ENCODE data around the gene LRRFIP1.

DNA sequence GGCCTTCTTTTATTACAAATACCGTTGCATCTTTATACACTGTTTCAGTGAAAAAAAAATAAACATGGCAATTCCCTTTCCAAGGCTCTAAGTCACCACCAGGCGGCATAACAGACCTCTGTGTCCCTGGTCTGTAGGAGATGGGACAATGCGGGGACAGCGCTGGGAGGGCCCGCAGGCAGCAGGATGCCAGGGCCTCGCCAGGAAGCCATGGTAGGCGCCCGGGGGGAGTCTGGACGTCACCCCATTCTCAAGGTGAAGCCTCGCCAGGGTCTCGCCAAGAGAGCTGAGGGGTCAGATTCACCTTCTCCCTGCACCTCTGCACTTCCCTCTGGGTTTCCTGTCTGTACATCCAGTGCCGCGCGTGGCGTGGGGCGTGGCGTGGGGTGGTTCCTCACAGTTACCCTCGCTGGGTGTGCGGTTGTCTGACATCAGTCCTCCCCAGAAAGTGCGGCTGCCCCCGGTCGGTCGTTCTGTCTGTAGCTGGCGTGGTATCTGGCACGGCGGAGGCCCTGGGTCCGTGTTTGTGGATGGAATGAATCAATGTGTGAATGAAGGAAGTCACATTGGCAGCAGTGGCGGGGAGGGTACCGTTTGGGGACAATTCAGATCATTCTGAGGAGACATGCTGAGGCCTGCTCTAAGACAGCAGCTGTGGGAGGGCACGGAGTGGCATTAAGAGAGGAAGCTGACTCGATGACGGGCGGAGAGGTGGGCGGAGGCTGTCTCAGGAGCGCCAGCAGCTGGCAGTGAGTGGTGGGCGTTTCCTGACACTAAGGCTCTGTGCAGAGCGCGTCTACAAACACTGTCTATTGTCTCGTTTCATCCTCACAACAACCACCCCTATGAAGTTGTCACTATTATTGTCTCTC is 46.0 kb downstream of the LRRFIP1 start:
- TF ChIP-seq, protein P1, sequence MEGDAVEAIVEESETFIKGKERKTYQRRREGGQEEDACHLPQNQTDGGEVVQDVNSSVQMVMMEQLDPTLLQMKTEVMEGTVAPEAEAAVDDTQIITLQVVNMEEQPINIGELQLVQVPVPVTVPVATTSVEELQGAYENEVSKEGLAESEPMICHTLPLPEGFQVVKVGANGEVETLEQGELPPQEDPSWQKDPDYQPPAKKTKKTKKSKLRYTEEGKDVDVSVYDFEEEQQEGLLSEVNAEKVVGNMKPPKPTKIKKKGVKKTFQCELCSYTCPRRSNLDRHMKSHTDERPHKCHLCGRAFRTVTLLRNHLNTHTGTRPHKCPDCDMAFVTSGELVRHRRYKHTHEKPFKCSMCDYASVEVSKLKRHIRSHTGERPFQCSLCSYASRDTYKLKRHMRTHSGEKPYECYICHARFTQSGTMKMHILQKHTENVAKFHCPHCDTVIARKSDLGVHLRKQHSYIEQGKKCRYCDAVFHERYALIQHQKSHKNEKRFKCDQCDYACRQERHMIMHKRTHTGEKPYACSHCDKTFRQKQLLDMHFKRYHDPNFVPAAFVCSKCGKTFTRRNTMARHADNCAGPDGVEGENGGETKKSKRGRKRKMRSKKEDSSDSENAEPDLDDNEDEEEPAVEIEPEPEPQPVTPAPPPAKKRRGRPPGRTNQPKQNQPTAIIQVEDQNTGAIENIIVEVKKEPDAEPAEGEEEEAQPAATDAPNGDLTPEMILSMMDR (IDR thresholded peaks at IDR 0.05), result peak; percentile 73 to 93 (median 89)
- peak in 1 of 4 donors; percentile 13 for TF ChIP-seq POLR2A (IDR thresholded peaks at IDR 0.05)

Measured in esophagus squamous epithelium (tissue), 4 donors.